Calu3 (cell line): ENCODE measurements around the gene KCNK6. TPM values are rescaled to one million over a fixed set of nuclear protein-coding genes. Genes with fewer than 3 reads are reported as not detected.
A peak's percentile ranks its signal among the peaks of the same experiment; 100 is the strongest.

ENCODE experiments used
- BruUV-seq: library from RNA; stranded (reverse); fragments of 400-500 nt; replicated peaks from 2 replicates; lab custom pipeline; 2021; lab: Mats Ljungman, UMichigan
- CTCF ChIA-PET: fragments of 300-600 bp; sonication (Branson Sonifier 250); formaldehyde crosslinking; loops from one replicate; lab custom pipeline; 2022; ENCODE audit warnings: antibody characterized with exemption; lab: Charles Lee
- DNase-seq: peaks from one replicate; pipeline ENCODE4 v3.0.0; 2022
- H3K27ac Mint-ChIP-seq: one replicate; pipeline ENCODE4 v1.8.0; 2022; ENCODE audit warnings: mixed read lengths; ENCODE audit not compliant: unreplicated experiment
- H3K27me3 Mint-ChIP-seq: one replicate; pipeline ENCODE4 v1.8.0; 2022; ENCODE audit warnings: mixed read lengths; ENCODE audit not compliant: unreplicated experiment
- H3K36me3 Mint-ChIP-seq: one replicate; pipeline ENCODE4 v1.8.0; 2022; ENCODE audit warnings: mild to moderate bottlenecking, moderate library complexity, mixed read lengths; ENCODE audit not compliant: insufficient read depth, unreplicated experiment
- H3K4me1 Mint-ChIP-seq: one replicate; pipeline ENCODE4 v1.8.0; 2022; ENCODE audit warnings: mild to moderate bottlenecking, low read depth, mixed read lengths; ENCODE audit not compliant: unreplicated experiment
- H3K4me3 Mint-ChIP-seq: one replicate; pipeline ENCODE4 v1.8.0; 2022; ENCODE audit warnings: mild to moderate bottlenecking, low read depth, moderate library complexity, mixed read lengths; ENCODE audit not compliant: unreplicated experiment
- H3K9me3 Mint-ChIP-seq: one replicate; pipeline ENCODE4 v1.8.0; 2022; ENCODE audit warnings: low read depth, mixed read lengths; ENCODE audit not compliant: unreplicated experiment
- CTCF ChIP-seq: fragments of 200-600 bp; IDR thresholded peaks from one replicate; pipeline ENCODE4 v1.8.0; 2022; ENCODE audit warnings: antibody characterized with exemption; ENCODE audit not compliant: unreplicated experiment
- intact Hi-C: fragments of 100-400 bp; cut with micrococcal nuclease; formaldehyde crosslinking; loops from one replicate; pipeline ENCODE4 v1.10.0; 2022; ENCODE audit not compliant: unreplicated experiment
- total RNA-seq: library from RNA; stranded (reverse); gene quantifications from 2 replicates; pipeline ENCODE4 v1.2.3, GENCODE V29; 2022

The KCNK6 gene
- total RNA-seq, 1 experiment from 2014 or later = 3.6 TPM

- Mint-ChIP-seq H3K27ac (peak overlapping the region; percentile 97), H3K27me3 (peaks cover 33% of the 10 kb centered on the region), H3K4me1 (peaks cover 22% of the 10 kb centered on the region), H3K9me3 (no peaks in the 10 kb centered on the region), H3K36me3 (peaks cover 41% of the 10 kb centered on the region), H3K4me3 (peak overlapping the region; percentile 97)
- intact Hi-C loops = loop anchor here (1.0 kb wide), 1 partner anchor 39 kb away; the partner anchor contains the start of gene CATSPERG
- DNase-seq = no peak
- no peak for TF ChIP-seq CTCF
- BruUV-seq = no TSS peak
- CTCF ChIA-PET = interaction anchor here (0.8 to 2.5 kb wide), 11 partner anchors 10 to 231 kb away, joined by 3 to 26 read pairs (median 5); partner anchors contain the start of genes CATSPERG, FAM98C, GGN and SPINT2
These were observed 54.3 kb downstream of the KCNK6 start for GRCh38 chr19:38373907-38374331.

GRCh38 chr19:38374332-38375097 lies 54.9 kb downstream of the KCNK6 start, which contains the start of gene PSMD8:
Gene PSMD8 (plus strand): TSS chr19:38374571. CDS start chr19:38374602, 31 bp downstream.
- Mint-ChIP-seq H3K36me3 (peaks cover 47% of the 10 kb centered on the region), H3K27ac (peak within 1 kb of the TSS; percentile 97), H3K27me3 (peaks cover 27% of the 10 kb centered on the region), H3K9me3 (no peaks in the 10 kb centered on the region), H3K4me1 (peaks cover 22% of the 10 kb centered on the region), H3K4me3 (peak within 1 kb of the TSS; percentile 97)
- intact Hi-C loops = loop anchor here (1.0 kb wide), 1 partner anchor 39 kb away; the partner anchor contains the start of gene CATSPERG
- peak; percentile 16 for TF ChIP-seq CTCF
- peak; percentile 99 for DNase-seq
- CTCF ChIA-PET = interaction anchor here (0.8 to 2.5 kb wide), 11 partner anchors 10 to 232 kb away, joined by 3 to 26 read pairs (median 5); partner anchors contain the start of genes CATSPERG, FAM98C, GGN and SPINT2
- no TSS peak for BruUV-seq

GRCh38 chr19:38375098-38375493 lies 55.5 kb downstream of the KCNK6 start:
- H3K36me3 Mint-ChIP-seq = peaks cover 49% of the 10 kb centered on the region
- no TSS peak for BruUV-seq
- no peak for DNase-seq
- TF ChIP-seq CTCF = no peak
- intact Hi-C loops = no loop called here
- no peaks in the 10 kb centered on the region for H3K9me3 Mint-ChIP-seq
- peak overlapping the region; percentile 97 for H3K27ac Mint-ChIP-seq
- peaks cover 21% of the 10 kb centered on the region for H3K27me3 Mint-ChIP-seq
- CTCF ChIA-PET = interaction anchor here (1.2 to 2.5 kb wide), 3 partner anchors 13 to 98 kb away, joined by 3 to 26 read pairs (median 12); partner anchors contain the start of gene FAM98C
- H3K4me3 Mint-ChIP-seq = peak overlapping the region; percentile 97
- H3K4me1 Mint-ChIP-seq = peaks cover 22% of the 10 kb centered on the region

- intact Hi-C loops = no loop called here
- Mint-ChIP-seq H3K9me3 (no peaks in the 10 kb centered on the region), H3K36me3 (peaks cover 54% of the 10 kb centered on the region), H3K4me1 (peaks cover 22% of the 10 kb centered on the region), H3K27me3 (peaks cover 14% of the 10 kb centered on the region), H3K27ac (peak overlapping the region; percentile 97), H3K4me3 (peak overlapping the region; percentile 97)
- CTCF ChIA-PET = interaction anchor here (1.0 to 2.5 kb wide), 2 partner anchors 12 to 27 kb away, joined by 5 to 26 read pairs; partner anchors contain the start of genes FAM98C and GGN
- BruUV-seq = no TSS peak
- DNase-seq = no peak
- TF ChIP-seq CTCF = no peak
These were observed 56.1 kb downstream of the KCNK6 start for GRCh38 chr19:38375748-38376147.
